Measurements from ENCODE around the gene CSRNP3.

Gene CSRNP3

GRCh38 chr2:165594231-165594934, 124.9 kb downstream of the CSRNP3 start:
- no peak for DNase-seq

GRCh38 chr2:165594935-165595255, 125.4 kb downstream of the CSRNP3 start:
- DNase-seq = no peak

- no peak for DNase-seq
These were observed 127.3 kb downstream of the CSRNP3 start for GRCh38 chr2:165596788-165597187.

GRCh38 chr2:165601065-165601830, 131.8 kb downstream of the CSRNP3 start:
- DNase-seq = no peak

GRCh38 chr2:165601928-165602521, 132.5 kb downstream of the CSRNP3 start:
- DNase-seq = no peak

GRCh38 chr2:165609672-165610071, 140.2 kb downstream of the CSRNP3 start:
- DNase-seq = no peak

- no peak for DNase-seq
These were observed 141.1 kb downstream of the CSRNP3 start for GRCh38 chr2:165610591-165611029.

GRCh38 chr2:165617741-165618481, 148.4 kb downstream of the CSRNP3 start:
- DNase-seq = no peak

GRCh38 chr2:165618806-165619205, 149.3 kb downstream of the CSRNP3 start:
- no peak for DNase-seq

GRCh38 chr2:165621086-165621560, 151.6 kb downstream of the CSRNP3 start:
- no peak for DNase-seq

GRCh38 chr2:165623161-165623560, 153.7 kb downstream of the CSRNP3 start:
- no peak for DNase-seq

GRCh38 chr2:165623783-165624469, 154.4 kb downstream of the CSRNP3 start:
- DNase-seq = no peak

- no peak for DNase-seq
These were observed 154.9 kb downstream of the CSRNP3 start for GRCh38 chr2:165624470-165624800.

GRCh38 chr2:165627470-165627869, 158.0 kb downstream of the CSRNP3 start:
- no peak for DNase-seq

GRCh38 chr2:165629776-165630175, 160.3 kb downstream of the CSRNP3 start:
- no peak for DNase-seq

- DNase-seq = no peak
These were observed 160.7 kb downstream of the CSRNP3 start for GRCh38 chr2:165630236-165630635.

GRCh38 chr2:165631089-165631488, 161.6 kb downstream of the CSRNP3 start:
- no peak for DNase-seq

- DNase-seq = no peak
These were observed 163.1 kb downstream of the CSRNP3 start for GRCh38 chr2:165632594-165632993.

- no peak for DNase-seq
These were observed 163.9 kb downstream of the CSRNP3 start for GRCh38 chr2:165633431-165633830.

- no peak for DNase-seq
These were observed 164.8 kb downstream of the CSRNP3 start for GRCh38 chr2:165634282-165634681.

- no peak for DNase-seq
These were observed 165.4 kb downstream of the CSRNP3 start for GRCh38 chr2:165634855-165635254.

GRCh38 chr2:165635532-165635931, 166.0 kb downstream of the CSRNP3 start:
- DNase-seq = no peak

- no peak for DNase-seq
These were observed 167.5 kb downstream of the CSRNP3 start for GRCh38 chr2:165636959-165637358.
